H9 (cell line): ENCODE measurements around the gene CFAP46. TPM values are rescaled to one million over a fixed set of nuclear protein-coding genes. Genes with fewer than 3 reads are reported as not detected.
A peak's percentile ranks its signal among the peaks of the same experiment; 100 is the strongest.

Experiments
- DNase-seq: peaks from one replicate; pipeline ENCODE4 v3.0.0-alpha.2; 2017
- H2AFZ ChIP-seq: one replicate; pipeline ENCODE4 v1.6.1; 2013; ENCODE audit warnings: mild to moderate bottlenecking, low read length, control low read depth, moderate library complexity
- H2AK5ac ChIP-seq: 2 replicates; pipeline ENCODE4 v1.6.1; 2013; ENCODE audit warnings: low read length, control low read depth, mixed read lengths; ENCODE audit not compliant: insufficient read length
- H2BK120ac ChIP-seq: one replicate; pipeline ENCODE4 v1.6.1; 2013; ENCODE audit warnings: low read depth, mild to moderate bottlenecking, low read length, control low read depth, inconsistent platforms; ENCODE audit not compliant: poor library complexity, severe bottlenecking
- H2BK12ac ChIP-seq: 2 replicates; pipeline ENCODE4 v1.6.1; 2013; ENCODE audit warnings: low read length, control low read depth, mixed read lengths, low read depth; ENCODE audit not compliant: insufficient read length
- H2BK15ac ChIP-seq: 2 replicates; pipeline ENCODE4 v1.6.1; 2013; ENCODE audit warnings: low read depth, low read length, control low read depth
- H2BK20ac ChIP-seq: one replicate; pipeline ENCODE4 v1.6.1; 2013; ENCODE audit warnings: low read depth, mild to moderate bottlenecking, low read length, control low read depth, inconsistent platforms; ENCODE audit not compliant: poor library complexity, severe bottlenecking
- H2BK5ac ChIP-seq: 2 replicates; pipeline ENCODE4 v1.6.1; 2013; ENCODE audit warnings: low read length, control low read depth, mixed read lengths; ENCODE audit not compliant: insufficient read length
- H3K14ac ChIP-seq: 2 replicates; pipeline ENCODE4 v1.6.1; 2013; ENCODE audit warnings: low read length, control low read depth; ENCODE audit not compliant: insufficient read depth
- H3K18ac ChIP-seq: 2 replicates; pipeline ENCODE4 v1.6.1; 2013; ENCODE audit warnings: low read depth, mild to moderate bottlenecking, mixed read lengths, low read length, control low read depth; ENCODE audit not compliant: insufficient read length
- H3K23ac ChIP-seq: 2 replicates; pipeline ENCODE4 v1.6.1; 2013; ENCODE audit warnings: low read length, control low read depth, mixed read lengths, low read depth; ENCODE audit not compliant: insufficient read length
- H3K23me2 ChIP-seq: 2 replicates; pipeline ENCODE4 v1.6.1; 2013; ENCODE audit warnings: low read depth, mild to moderate bottlenecking, mixed read lengths, low read length, control low read depth; ENCODE audit not compliant: insufficient read length, poor library complexity, severe bottlenecking
- H3K27ac ChIP-seq: 2 replicates; pipeline ENCODE4 v1.5.1; 2013; ENCODE audit warnings: low read length, control low read depth, mixed read lengths, low read depth; ENCODE audit not compliant: insufficient read length
- H3K27me3 ChIP-seq: 2 replicates; pipeline ENCODE4 v1.6.1; 2013; ENCODE audit warnings: low read length, control low read depth, inconsistent platforms; ENCODE audit not compliant: insufficient read depth
- H3K4ac ChIP-seq: 2 replicates; pipeline ENCODE4 v1.6.1; 2013; ENCODE audit warnings: low read depth, mild to moderate bottlenecking, control low read depth, inconsistent platforms, low read length, moderate library complexity
- H3K4me1 ChIP-seq: 2 replicates; pipeline ENCODE4 v1.6.1; 2013; ENCODE audit warnings: low read length, control low read depth, inconsistent platforms; ENCODE audit not compliant: insufficient read depth
- H3K4me2 ChIP-seq: 2 replicates; pipeline ENCODE4 v1.6.1; 2013; ENCODE audit warnings: low read length, control low read depth, mixed read lengths; ENCODE audit not compliant: insufficient read length, insufficient read depth
- H3K56ac ChIP-seq: 2 replicates; pipeline ENCODE4 v1.6.1; 2013; ENCODE audit warnings: low read depth, mild to moderate bottlenecking, mixed read lengths, low read length, control low read depth; ENCODE audit not compliant: insufficient read length
- H3K79me1 ChIP-seq: 2 replicates; pipeline ENCODE4 v1.6.1; 2013; ENCODE audit warnings: low read depth, mild to moderate bottlenecking, moderate library complexity, low read length, control low read depth, inconsistent platforms; ENCODE audit not compliant: insufficient read depth, poor library complexity, severe bottlenecking
- H3K79me2 ChIP-seq: 2 replicates; pipeline ENCODE4 v1.6.1; 2013; ENCODE audit warnings: low read length, control low read depth, inconsistent platforms; ENCODE audit not compliant: insufficient read depth
- H3K9ac ChIP-seq: 2 replicates; pipeline ENCODE4 v1.6.1; 2013; ENCODE audit warnings: low read length, control low read depth, mixed read lengths; ENCODE audit not compliant: insufficient read length; ENCODE audit errors: extremely low read depth
- H3K9me3 ChIP-seq: one replicate; pipeline ENCODE4 v1.6.1; 2013; ENCODE audit warnings: low read depth, low read length, inconsistent platforms; ENCODE audit not compliant: control insufficient read depth
- H3T11ph ChIP-seq: one replicate; pipeline ENCODE4 v1.6.1; 2013; ENCODE audit warnings: mild to moderate bottlenecking, low read length, control low read depth, inconsistent platforms
- H4K20me1 ChIP-seq: one replicate; pipeline ENCODE4 v1.6.1; 2013; ENCODE audit not compliant: control insufficient read depth, insufficient read length, insufficient read depth
- H4K5ac ChIP-seq: 2 replicates; pipeline ENCODE4 v1.6.1; 2013; ENCODE audit warnings: low read depth, mild to moderate bottlenecking, mixed read lengths, low read length, control low read depth; ENCODE audit not compliant: insufficient read length
- H4K8ac ChIP-seq: replicated peaks from 2 replicates; pipeline ENCODE4 v1.6.1; 2013; ENCODE audit warnings: low read length, control low read depth, mixed read lengths, low read depth; ENCODE audit not compliant: insufficient read length
- H4K91ac ChIP-seq: 2 replicates; pipeline ENCODE4 v1.6.1; 2013; ENCODE audit warnings: low read depth, mild to moderate bottlenecking, moderate library complexity, mixed read lengths, low read length, control low read depth; ENCODE audit not compliant: insufficient read length
- H3K27ac Mint-ChIP-seq, 3 experiments: 2 replicates in 2 of 3; 3 replicates in 1 of 3; pipeline ENCODE4 v1.8.0; 2020 to 2021; ENCODE audit warnings: mixed read lengths in 3 of 3, mild to moderate bottlenecking in 1 of 3, moderate library complexity in 1 of 3
- H3K27me3 Mint-ChIP-seq: 2 replicates; pipeline ENCODE4 v1.8.0; 2021; ENCODE audit warnings: low read depth, mild to moderate bottlenecking, moderate library complexity, mixed read lengths
- H3K36me3 Mint-ChIP-seq, 3 experiments: 2 replicates in 2 of 3; 3 replicates in 1 of 3; pipeline ENCODE4 v1.8.0; 2020 to 2021; ENCODE audit warnings: low read depth in 3 of 3, mixed read lengths in 3 of 3; ENCODE audit not compliant: insufficient read depth in 1 of 3
- H3K4me1 Mint-ChIP-seq, 2 experiments: 2 replicates each; pipeline ENCODE4 v1.8.0; 2020; ENCODE audit warnings: mixed read lengths in 2 of 2
- H3K4me3 Mint-ChIP-seq, 2 experiments: 2 replicates in 1 of 2; 3 replicates in 1 of 2; pipeline ENCODE4 v1.8.0; 2020 to 2021; ENCODE audit warnings: mild to moderate bottlenecking in 2 of 2, mixed read lengths in 2 of 2, moderate library complexity in 1 of 2
- H3K9me3 Mint-ChIP-seq, 2 experiments: 2 replicates in 1 of 2; 3 replicates in 1 of 2; pipeline ENCODE4 v1.8.0; 2020; ENCODE audit warnings: mild to moderate bottlenecking in 2 of 2, mixed read lengths in 2 of 2, moderate library complexity in 1 of 2
- WGBS: extraction: QIAGEN DNeasy Blood & Tissue Kit; methylation state at CpG from one replicate; pipeline ENCODE4 v1.1.7; 2013; ENCODE audit warnings: missing lambda C conversion rate, low lambda C conversion rate, mixed read lengths; ENCODE audit not compliant: insufficient read length; ENCODE audit errors: extremely low coverage; 5-methylcytosine and 5-hydroxymethylcytosine counted together
- total RNA-seq: library from RNA; stranded (reverse); gene quantifications from 2 replicates; pipeline ENCODE4 v1.2.1, GENCODE V29; 2021
- TF ChIP-seq, protein P1 (sequence below): fragments of 200-600 bp; sonication (generic); conservative IDR thresholded peaks from 3 replicates; pipeline ENCODE4 v1.8.0; 2021; ENCODE audit warnings: antibody characterized with exemption, mild to moderate bottlenecking

Gene CFAP46
- total RNA-seq, 1 experiment from 2014 or later, result 3.1 TPM

DNA sequence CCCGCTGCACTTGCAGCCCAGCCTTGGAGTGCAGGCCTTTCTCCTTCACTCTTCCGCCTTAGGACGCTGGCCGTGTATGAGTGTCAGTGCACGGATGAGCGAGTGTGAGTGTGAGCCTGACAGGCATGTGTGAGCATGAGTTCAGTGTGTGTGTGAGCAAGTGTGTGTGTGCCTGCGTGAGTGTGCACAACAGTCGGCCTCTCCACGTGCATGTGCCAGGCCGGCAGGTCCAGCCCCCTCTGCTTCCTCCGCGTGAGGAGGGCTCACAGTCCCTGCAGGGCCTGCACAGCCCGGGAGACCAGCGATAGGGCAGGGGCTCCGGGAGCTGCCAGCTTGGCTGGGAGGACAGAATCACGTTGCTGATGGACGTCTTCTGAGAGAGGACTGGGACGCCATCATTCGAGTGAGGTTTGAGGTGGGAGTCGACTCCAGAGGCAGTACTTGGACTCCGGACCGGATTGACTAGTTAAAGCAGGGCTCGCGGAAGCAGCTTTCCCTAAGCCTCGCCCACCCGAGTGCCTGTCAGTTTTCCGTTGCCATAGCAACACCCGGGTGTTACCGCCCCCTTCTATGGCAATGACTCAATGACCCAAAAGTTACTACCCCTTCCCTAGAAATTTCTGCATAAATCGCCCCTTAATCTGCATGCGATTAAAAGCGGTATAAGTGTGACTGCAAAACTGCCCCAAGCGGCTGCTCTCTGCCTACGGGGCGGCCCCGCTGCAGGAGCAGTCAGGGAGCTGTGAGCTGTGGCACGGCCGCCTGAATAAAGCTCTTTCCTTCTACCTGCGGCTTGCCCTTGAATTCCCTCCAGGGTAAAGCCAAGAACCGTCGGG is 19.6 kb upstream of the CFAP46 start:
- Histone ChIP-seq H2AFZ (no peak overlapping the region), H2BK20ac (no peak overlapping the region), H3K14ac (0 out of 2 replicates have a peak overlapping the region, but pooled peaks have one; percentile 86), H3K9me3 (no peaks in the 10 kb centered on the region), H3K4me1 (no peaks in the 10 kb centered on the region; the same call in 1 of the 2 replicates), H3T11ph (no peak overlapping the region), H3K79me1 (no peaks in the 10 kb centered on the region), H2AK5ac (no peak overlapping the region), H2BK5ac (no peak overlapping the region), H3K4me2 (peak overlapping the region; percentile 46), H3K27ac (no peak overlapping the region), H2BK15ac (no peak overlapping the region), H3K23ac (no peak overlapping the region), H4K8ac (no peak overlapping the region), H2BK120ac (no peak overlapping the region), H4K5ac (no peak overlapping the region), H4K20me1 (no peaks in the 10 kb centered on the region), H3K27me3 (no peaks in the 10 kb centered on the region; the same call in 1 of the 2 replicates), H3K18ac (peak overlapping the region; percentile 73), H4K91ac (no peak overlapping the region), H2BK12ac (no peak overlapping the region), H3K23me2 (peaks cover 3% of the 10 kb centered on the region), H3K9ac (no peak overlapping the region), H3K79me2 (no peaks in the 10 kb centered on the region), H3K4ac (no peak overlapping the region), H3K56ac (no peak overlapping the region)
- H3K9me3 Mint-ChIP-seq, result peaks cover 0 to 5% of the 10 kb centered on the region in 2 experiments; a peak in 3 of 5 replicates
- H3K4me1 Mint-ChIP-seq, result peaks cover 11 to 20% of the 10 kb centered on the region in 2 experiments
- H3K27me3 Mint-ChIP-seq, result peaks cover 27% of the 10 kb centered on the region
- peak; percentile 92 for DNase-seq
- TF ChIP-seq, protein P1, sequence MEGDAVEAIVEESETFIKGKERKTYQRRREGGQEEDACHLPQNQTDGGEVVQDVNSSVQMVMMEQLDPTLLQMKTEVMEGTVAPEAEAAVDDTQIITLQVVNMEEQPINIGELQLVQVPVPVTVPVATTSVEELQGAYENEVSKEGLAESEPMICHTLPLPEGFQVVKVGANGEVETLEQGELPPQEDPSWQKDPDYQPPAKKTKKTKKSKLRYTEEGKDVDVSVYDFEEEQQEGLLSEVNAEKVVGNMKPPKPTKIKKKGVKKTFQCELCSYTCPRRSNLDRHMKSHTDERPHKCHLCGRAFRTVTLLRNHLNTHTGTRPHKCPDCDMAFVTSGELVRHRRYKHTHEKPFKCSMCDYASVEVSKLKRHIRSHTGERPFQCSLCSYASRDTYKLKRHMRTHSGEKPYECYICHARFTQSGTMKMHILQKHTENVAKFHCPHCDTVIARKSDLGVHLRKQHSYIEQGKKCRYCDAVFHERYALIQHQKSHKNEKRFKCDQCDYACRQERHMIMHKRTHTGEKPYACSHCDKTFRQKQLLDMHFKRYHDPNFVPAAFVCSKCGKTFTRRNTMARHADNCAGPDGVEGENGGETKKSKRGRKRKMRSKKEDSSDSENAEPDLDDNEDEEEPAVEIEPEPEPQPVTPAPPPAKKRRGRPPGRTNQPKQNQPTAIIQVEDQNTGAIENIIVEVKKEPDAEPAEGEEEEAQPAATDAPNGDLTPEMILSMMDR, result peak; percentile 20; the same call in 1 of the 3 replicates
- H3K36me3 Mint-ChIP-seq, result peaks cover 0 to 3% (median 0%) of the 10 kb centered on the region in 3 experiments; a peak in 1 of 7 replicates
- peak overlapping the region in 1 of 3 experiments; percentile 92; a peak in 1 of 7 replicates for H3K27ac Mint-ChIP-seq
- H3K4me3 Mint-ChIP-seq, result peak overlapping the region; percentile 66 to 82
- no CpG with 5 or more reads among the region's 41 CpGs for WGBS
